GM10248 (cell line): ENCODE data around the gene CHSY1.

Experiments used
- CTCF ChIA-PET: fragments of 300-600 bp; sonication (Branson Sonifier 250); formaldehyde crosslinking; extraction: SDS; loops from one replicate; lab custom pipeline; 2021; ENCODE audit warnings: antibody characterized with exemption; lab: Yijun Ruan, JAX
- POLR2A ChIA-PET: fragments of 350-650 bp; sonication (Branson Sonifier 250); formaldehyde crosslinking; extraction: SDS; loops from one replicate; lab custom pipeline; 2020; ENCODE audit warnings: antibody characterized with exemption; lab: Yijun Ruan, JAX
- DNase-seq: peaks from one replicate; pipeline ENCODE4 v3.0.0; 2012; ENCODE audit errors: extremely low spot score
- TF ChIP-seq, protein P1 (sequence below): IDR thresholded peaks from 2 replicates; pipeline ENCODE4 v1.5.1; 2012; ENCODE audit warnings: mild to moderate bottlenecking, low read depth; ENCODE audit errors: extremely low read depth, missing control alignments, control extremely low read depth

CHSY1 gene

DNA sequence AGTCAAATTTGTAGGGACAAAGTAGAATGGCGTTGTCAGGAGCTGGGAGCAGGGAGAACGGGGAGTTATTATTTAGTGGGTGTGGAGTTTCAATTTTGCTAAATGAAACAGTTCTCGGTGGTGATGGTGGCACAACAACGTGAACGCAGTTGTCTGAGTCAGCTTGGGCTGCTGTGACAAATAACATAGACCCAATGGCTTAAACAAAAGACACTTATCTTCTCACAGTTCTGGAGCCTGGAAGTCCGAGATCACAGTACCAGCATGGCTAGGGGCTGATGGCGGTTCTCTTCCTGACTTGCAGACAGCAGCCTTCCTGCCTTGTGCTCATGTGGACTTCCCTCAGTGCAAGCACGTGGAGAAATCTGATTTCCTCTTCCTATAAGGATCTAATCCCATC lies 90.2 kb downstream of the CHSY1 start:
- ChIA-PET CTCF (interaction anchor here (2.1 kb wide), 1 partner anchor 11 kb away, joined by 10 read pairs; no protein-coding TSS in a partner anchor), POLR2A (no interaction called here)
- TF ChIP-seq, protein P1, sequence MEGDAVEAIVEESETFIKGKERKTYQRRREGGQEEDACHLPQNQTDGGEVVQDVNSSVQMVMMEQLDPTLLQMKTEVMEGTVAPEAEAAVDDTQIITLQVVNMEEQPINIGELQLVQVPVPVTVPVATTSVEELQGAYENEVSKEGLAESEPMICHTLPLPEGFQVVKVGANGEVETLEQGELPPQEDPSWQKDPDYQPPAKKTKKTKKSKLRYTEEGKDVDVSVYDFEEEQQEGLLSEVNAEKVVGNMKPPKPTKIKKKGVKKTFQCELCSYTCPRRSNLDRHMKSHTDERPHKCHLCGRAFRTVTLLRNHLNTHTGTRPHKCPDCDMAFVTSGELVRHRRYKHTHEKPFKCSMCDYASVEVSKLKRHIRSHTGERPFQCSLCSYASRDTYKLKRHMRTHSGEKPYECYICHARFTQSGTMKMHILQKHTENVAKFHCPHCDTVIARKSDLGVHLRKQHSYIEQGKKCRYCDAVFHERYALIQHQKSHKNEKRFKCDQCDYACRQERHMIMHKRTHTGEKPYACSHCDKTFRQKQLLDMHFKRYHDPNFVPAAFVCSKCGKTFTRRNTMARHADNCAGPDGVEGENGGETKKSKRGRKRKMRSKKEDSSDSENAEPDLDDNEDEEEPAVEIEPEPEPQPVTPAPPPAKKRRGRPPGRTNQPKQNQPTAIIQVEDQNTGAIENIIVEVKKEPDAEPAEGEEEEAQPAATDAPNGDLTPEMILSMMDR = no peak
- no peak for DNase-seq

DNA sequence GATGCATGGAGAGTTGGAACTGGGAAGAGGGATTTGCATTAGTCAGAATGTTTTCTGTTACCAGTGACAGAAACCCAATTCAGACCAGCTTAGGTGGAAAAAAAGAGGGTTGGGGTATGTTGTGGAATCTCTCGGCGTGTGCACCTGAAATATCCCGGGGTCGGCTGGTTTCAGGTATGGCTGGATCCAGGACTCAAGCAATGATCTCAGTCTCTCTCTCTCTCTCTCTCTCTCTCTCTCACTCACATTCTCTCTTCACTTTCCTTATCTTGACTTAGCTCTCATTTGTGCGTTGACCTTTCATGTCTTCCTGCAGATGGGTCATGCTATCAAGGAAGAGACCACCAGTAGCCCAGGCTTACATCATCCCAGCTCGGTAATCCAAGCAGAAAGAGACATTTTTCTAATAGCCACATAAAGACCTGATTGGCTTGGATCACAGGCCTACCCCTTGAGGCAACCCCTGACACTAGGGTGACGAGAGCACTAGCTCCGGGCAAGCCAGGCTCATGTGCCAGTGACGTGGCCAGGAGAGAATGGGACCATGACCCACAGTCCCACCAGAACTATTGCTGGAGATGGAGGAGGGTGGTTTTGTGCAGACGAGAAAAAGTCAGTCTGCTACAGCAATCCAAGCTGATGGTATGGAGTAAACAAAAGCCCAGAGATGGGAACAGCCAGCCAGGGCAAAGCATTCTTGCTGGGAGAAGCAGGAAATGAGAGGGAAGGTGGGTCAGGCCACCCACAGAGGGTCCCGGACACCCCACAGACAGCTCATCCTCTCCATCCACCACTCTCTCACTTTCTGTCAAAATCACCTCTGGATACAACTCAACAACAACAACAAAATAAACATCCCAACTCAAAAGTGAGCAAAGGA lies 91.7 kb downstream of the CHSY1 start:
- ChIA-PET POLR2A (no interaction called here), CTCF (interaction anchor here (1.0 to 2.1 kb wide), 4 partner anchors 10 to 96 kb away, joined by 3 to 10 read pairs (median 3); no protein-coding TSS in a partner anchor)
- TF ChIP-seq, protein P1 = no peak
- DNase-seq = no peak

DNA sequence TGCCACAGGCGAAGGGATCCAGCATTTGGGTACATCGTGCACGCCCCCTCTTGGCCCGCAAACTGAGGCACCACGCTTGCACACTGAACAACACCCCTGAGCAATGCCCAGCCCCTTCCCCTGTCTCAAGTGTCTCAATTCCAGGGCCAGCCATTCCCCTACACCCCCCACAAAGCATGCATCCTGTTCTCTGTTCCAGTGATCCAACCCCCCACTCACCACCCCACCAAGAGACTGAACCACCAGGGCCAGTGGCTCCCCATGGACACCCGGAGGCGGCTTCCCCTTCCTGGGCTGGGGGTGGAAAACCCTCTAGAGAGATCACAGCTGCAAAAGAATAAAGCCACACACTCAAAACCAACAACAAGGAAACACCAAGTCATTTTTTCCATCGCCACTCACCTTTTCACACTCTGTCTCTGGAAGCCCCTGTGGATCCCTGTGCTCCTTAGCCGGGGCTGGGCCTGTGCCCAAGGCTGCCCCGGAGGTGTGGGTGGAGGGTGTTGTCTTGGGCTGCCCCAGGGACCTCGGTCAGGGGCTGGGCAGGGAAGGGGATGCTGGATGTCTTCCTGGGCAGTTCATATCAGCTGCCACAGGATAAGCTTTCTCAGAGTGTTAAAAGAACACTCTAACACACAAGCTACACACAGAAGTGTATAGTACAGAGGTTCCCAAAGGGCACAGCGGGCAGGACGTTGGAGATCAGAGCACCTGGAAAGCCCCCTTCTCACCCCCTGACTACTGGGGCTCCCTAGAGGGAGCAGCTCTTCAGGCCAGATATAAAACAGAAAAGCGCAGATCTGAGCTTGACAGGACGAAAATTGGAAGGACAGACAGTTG lies 92.5 kb downstream of the CHSY1 start:
- no peak for DNase-seq
- TF ChIP-seq, protein P1 = no peak
- ChIA-PET POLR2A (interaction anchor here (0.7 kb wide), 1 partner anchor 44 kb away, joined by 3 read pairs; no protein-coding TSS in a partner anchor), CTCF (interaction anchor here (1.0 to 2.1 kb wide), 4 partner anchors 9 to 97 kb away, joined by 3 to 10 read pairs (median 3); no protein-coding TSS in a partner anchor)

DNA sequence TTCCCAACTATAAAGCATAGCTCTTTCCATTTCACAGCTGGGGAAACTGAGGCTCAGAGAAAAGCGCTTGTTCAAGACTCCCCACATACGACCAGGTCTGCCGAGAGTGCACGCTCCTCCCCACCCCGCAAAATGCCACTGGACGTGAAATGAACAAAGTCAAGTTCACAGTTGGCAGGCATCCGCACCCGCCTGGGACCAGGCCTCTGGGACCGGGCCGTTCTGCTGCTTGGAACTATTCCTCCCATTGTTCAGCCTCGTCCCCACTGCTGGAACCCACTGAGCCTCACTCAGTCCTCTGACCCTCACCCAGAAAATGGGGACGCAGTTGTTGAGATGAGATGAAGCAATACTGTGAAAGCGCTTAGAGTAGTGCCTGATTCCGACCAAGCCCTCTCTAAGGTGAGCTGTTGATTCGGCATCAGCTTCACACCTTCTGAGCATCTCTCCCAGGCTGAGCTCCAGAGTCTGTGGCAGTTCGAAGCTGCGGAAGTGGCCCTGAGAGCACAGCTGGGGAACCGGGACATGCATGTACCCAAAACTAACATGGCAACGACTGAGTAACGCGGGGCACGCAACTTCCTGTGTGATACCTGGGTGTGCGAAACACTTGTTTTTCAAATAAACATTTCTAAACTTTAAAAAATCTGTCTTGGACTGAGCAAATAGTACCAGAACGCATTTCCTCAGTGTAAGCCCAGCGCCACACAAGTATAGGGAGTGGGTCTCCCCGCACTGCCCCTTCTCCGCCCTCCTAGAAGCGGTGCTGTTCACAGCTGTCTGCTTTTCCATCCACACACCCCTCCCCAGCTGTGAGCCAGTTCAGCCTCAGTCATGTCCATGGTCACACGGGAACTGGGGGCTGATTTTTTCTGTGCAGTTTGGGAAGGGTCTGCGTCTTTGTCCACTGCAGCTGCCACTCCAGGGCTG lies 93.4 kb downstream of the CHSY1 start:
- POLR2A ChIA-PET = no interaction called here
- DNase-seq = no peak
- TF ChIP-seq, protein P1 = no peak
- CTCF ChIA-PET = interaction anchor here (1.2 to 1.5 kb wide), 3 partner anchors 8 to 98 kb away, joined by 3 to 4 read pairs (median 3); no protein-coding TSS in a partner anchor

DNA sequence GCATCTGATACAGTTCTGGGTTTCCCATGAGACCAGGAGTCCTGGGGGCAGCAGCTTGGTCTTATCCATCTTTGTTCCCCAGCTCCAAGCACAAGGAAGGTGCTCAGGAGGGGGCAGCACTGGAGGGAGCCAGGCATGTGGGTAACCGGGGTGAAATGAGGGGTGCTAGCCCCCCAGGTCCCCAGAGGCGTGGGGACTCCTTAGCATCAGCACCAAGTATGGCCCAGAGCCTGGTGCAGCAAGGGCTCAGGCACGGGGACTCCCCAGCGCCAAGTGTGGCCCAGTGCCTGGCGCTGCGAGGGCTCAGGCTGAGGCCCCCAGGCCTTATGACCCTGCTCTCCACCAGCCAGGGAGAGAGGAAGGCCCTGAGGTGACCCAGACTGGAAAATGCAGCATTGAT lies 94.1 kb downstream of the CHSY1 start:
- DNase-seq = no peak
- ChIA-PET CTCF (interaction anchor here (1.3 kb wide), 2 partner anchors 8 to 18 kb away, joined by 4 to 5 read pairs; no protein-coding TSS in a partner anchor), POLR2A (no interaction called here)
- TF ChIP-seq, protein P1 = no peak
